Activated CD4-positive, alpha-beta T cell treated with anti-CD3 and anti-CD28 coated beads for 4 hours (primary cell): ENCODE results near the gene CDH23.
"Not testable (repeated sequence)": the region's sequence is repeated elsewhere in the genome, so short reads cannot be mapped to it uniquely, and the experiment has no call there.

ENCODE experiments used
- DNase-seq, 2 donors: peaks; one replicate each; pipeline ENCODE4 v3.0.0-alpha.2; 2020

CDH23 gene

GRCh38 chr10:71588685-71589084 is 192.0 kb downstream of the CDH23 start:
- no peak for DNase-seq

DNA sequence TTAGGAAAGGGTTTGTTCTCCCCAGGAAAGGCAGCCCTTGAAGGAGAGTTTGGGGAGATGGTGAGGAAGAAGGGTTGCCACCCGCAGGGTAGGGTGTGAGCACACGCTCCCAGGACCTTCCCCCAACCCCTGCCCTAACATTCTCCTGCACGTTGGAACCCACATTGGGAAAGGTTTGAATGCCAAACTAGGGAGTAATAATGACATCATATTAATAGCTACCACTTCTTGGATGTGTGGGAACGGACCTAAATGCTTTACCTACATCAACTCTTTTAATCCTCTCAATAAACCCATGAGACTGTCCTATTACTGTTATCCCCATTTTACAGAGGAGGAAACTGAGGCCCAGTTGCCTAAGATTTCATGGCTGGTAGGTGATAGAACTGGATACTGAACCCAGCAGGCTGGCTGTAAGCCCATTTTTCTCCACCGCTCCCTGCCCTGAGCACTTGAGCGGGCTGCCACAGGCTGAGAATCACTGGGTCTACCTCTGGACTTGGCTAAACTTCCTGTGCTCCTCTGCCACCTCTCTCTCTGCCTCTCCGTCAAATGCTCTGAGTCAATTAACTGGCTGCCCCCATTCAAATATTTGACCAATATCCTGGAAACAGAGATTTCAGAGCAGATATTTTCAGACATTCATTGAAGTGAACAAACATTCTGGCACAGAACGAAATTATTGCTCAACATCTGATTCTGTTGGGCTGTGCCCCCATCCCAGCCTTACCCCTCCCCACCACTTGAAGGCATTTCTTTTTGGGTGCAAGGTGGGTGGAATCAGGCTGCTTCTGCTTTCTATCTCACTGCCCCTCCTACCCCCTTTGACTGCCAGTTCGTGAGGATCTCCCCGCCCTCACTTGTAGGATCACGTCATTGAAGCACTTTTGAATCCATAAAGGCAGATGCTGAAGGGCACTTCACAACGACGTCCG is 193.2 kb downstream of the CDH23 start:
- DNase-seq = no peak

GRCh38 chr10:71590781-71591350 is 194.1 kb downstream of the CDH23 start:
- no peak for DNase-seq

DNA sequence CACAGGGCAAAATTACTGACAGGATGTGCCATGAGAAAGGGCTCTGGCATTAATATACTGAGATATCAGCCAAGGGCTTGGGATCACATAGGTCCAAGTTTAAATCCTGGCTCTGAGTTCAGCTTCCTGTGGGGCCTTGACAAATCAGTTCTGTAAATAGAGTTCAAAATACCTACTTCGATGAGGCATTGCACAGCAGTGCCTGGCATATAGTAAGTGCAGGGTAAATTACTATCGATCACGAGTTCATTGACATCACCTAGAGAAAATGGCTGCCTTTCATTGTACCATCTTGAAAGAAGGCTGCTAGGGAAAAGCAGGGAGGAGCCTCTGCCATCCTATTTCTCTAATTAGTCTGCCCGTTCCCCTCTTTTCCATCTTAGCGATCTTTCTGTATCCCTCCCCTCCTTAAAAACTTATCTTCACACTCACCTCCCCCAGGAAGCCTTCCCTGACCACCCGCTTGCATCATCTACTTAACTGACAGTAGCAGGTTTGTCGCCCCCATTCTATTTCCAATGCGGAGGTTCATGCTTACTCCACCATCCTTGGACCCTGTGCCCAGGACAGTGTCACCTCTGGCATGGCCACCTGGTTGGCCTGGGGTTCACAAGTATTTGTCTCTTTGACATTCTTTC is 198.3 kb downstream of the CDH23 start:
- DNase-seq = no peak

DNA sequence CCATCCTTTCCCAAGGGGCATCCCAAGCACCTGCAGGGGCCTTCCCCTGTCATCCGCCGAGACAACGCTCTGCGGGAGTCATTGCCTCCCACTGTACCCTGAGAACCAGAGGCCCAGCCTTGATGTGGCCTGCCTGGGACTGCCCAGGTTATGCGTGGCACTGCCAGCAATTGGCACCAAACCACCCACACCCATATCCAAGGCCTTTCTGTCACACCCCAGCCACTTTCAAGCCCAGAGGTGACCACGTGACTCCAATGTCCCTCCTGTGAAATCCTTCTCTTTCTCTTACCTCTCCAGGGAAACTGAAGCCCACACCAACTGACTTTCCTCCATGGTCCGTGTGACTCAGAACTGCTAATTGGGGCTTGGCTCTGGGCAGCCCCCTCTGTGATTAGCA is 198.9 kb downstream of the CDH23 start:
- DNase-seq = no peak

GRCh38 chr10:71596127-71596526 is 199.4 kb downstream of the CDH23 start:
- no peak for DNase-seq

DNA sequence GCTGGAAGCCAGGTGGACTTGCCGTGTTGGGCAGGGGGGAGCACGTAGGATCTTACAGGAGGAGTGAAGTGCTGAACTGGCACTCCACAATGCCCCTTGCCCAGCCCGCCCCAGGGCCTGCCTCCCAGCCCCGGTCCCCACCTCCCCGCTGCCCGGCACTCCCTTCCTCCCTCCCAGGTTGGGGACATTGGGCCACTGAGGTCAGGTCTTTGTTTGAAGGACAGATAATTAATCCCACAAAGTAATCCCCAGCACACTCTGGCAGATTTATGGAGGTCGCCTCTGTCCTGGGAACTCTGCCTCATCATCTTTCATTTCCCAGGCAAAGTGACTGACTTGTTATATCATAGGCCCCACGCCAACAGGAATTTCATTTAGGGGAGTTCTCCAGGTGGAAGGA is 200.0 kb downstream of the CDH23 start:
- no peak for DNase-seq

- DNase-seq = no peak
Measured at GRCh38 chr10:71597821-71598498, 201.2 kb downstream of the CDH23 start.

- no peak for DNase-seq
Measured at GRCh38 chr10:71598621-71599055, 201.9 kb downstream of the CDH23 start.

DNA sequence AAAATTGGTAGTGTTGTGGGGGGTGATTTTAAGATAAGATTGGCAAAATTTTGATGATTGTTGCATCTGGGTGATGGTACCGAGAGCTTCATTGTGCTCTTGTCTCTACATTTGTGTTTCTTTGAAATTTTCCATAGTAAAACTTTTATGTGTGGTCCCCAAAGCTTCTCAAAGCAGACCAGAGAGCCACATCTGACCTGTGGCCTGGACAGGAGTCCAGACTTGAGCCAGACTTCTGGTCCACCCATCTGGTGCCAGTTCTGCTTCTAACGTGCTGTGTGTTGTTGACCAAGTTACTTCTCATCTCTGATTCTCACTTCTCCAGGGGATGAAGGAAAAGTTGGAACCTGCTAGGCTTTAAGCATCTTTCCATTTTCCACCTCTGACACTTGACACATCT is 202.8 kb downstream of the CDH23 start:
- no peak for DNase-seq

GRCh38 chr10:71600242-71600641 is 203.5 kb downstream of the CDH23 start:
- not testable (repeated sequence) for DNase-seq

GRCh38 chr10:71600849-71601248 is 204.1 kb downstream of the CDH23 start:
- no peak for DNase-seq

- DNase-seq = no peak
Measured at GRCh38 chr10:71601273-71601672, 204.6 kb downstream of the CDH23 start.

- no peak for DNase-seq
Measured at GRCh38 chr10:71603150-71603549, 206.4 kb downstream of the CDH23 start.

GRCh38 chr10:71603754-71604153 is 207.0 kb downstream of the CDH23 start:
- DNase-seq = no peak

DNA sequence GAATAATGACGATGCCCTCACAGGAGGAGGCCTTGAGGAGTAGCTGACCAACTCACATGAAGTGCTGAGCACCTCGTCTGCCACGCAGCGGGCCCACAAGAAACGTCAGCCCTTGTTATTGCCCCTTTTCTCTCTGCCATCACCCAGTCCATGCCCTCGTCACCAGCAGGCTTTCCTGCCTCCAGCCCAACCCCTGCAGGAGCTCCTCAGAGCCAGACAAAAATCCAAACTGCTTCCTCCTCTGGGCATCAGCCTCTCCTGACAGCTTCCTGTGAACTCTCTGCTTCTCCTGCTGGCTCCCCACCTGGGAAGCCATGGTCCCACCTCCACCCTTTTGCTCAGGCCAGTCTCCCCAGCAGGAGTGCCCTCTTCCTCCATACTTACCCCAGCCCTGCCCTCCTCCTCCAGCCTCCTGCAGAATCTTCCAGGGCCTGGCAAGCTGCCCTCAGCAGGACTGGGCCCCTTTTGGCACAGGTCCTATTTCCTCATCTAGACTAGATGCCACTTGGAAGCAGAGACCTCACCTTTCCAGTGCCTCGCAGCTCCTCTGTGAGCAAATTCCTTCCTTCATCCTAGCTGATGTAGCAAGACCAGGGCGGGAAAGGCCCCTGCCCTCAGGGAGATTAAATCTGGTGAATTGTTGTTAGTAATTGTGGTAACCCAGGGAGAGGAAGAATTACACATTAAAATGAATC is 207.8 kb downstream of the CDH23 start:
- no peak for DNase-seq

DNA sequence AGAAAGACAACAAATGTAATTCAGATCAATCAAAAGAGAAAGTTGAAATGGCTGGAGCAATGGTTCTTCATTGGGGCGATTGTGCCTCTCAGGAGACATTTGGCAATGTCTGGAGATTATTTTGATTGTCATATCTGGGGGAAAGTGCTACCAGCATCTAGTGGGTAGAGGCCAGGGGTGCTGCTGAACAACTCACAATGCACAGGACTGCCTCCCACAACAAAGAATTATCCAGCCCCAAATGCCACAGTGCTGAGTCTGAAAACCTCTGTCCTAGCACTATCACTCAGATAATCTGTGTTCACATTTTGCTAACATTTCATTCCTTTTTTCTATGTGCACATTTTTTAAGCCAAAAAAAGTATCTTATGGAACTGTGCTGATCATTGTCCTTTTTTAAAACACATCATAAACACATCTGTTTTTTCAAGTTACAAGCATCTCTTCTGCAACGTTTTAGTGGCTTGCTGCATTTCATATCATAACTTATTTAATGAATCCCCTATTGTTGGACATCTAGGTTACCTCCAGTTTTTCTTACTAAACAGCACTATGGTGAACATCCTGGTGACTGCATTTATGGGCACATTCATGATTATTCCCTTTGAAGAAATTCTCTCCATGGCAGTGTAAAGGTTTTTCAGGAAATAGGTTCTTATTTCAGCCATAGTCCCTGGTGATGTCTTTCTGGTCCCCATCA is 208.7 kb downstream of the CDH23 start:
- no peak for DNase-seq

GRCh38 chr10:71606257-71607081 is 209.7 kb downstream of the CDH23 start:
- no peak for DNase-seq

DNA sequence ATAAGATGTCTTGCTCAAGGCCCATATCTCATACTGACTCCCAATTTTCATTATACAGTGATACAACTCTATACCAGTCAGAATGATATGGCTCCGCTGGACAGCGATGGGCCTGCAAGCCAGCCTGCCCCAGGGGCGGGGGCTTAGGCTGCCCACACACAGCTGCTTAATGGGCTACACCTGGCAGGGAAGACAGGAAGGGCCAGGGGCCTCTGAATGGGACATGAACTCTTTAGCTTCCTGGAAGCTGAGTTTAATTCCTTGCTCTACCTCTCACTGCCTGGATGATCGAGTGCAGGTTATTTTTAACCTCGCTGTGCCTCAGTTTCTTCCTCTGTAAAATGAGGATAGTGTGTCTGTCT is 210.3 kb downstream of the CDH23 start:
- DNase-seq = no peak

- DNase-seq = peak; percentile 52
Measured at GRCh38 chr10:71608819-71609768, 212.4 kb downstream of the CDH23 start.
